H1 (cell line): ENCODE results near the gene GBF1. TPM values are rescaled to one million over a fixed set of nuclear protein-coding genes. Genes with fewer than 3 reads are reported as not detected.

ENCODE experiments used
- CTCF ChIA-PET: fragments of 300-600 bp; sonication (Branson Sonifier 250); formaldehyde crosslinking; loops from one replicate; lab custom pipeline; 2021; ENCODE audit not compliant: partially characterized antibody; lab: Charles Lee
- POLR2A ChIA-PET: fragments of 300-600 bp; sonication (Branson Sonifier 250); formaldehyde crosslinking; loops from one replicate; lab custom pipeline; 2021; ENCODE audit warnings: inconsistent platforms; ENCODE audit not compliant: partially characterized antibody; lab: Charles Lee
- DNase-seq, 2 experiments: peaks; one replicate each; pipeline versions ENCODE4 v3.0.0 to v3.0.0-alpha.2; 2010 to 2022; ENCODE audit warnings: low spot score in 2 of 2, low read depth in 1 of 2, mixed read lengths in 1 of 2
- FAIRE-seq: peaks from 2 replicates; lab custom pipeline; 2011; peaks lifted over from hg19 to GRCh38; lab: Jason Lieb, UNC
- H2AFZ ChIP-seq: 2 replicates; pipeline ENCODE4 v1.8.1; 2012; ENCODE audit warnings: low read length, inconsistent platforms
- H2AK5ac ChIP-seq: 2 replicates; pipeline ENCODE4 v1.6.1; 2013; ENCODE audit warnings: low read depth, low read length
- H2BK120ac ChIP-seq: replicated peaks from 2 replicates; pipeline ENCODE3; 2013; ENCODE audit warnings: low read depth, low read length, inconsistent platforms
- H2BK12ac ChIP-seq: 2 replicates; pipeline ENCODE4 v1.6.1; 2013; ENCODE audit warnings: low read depth, low read length
- H2BK15ac ChIP-seq: 2 replicates; pipeline ENCODE4 v1.6.1; 2013; ENCODE audit warnings: low read length
- H2BK20ac ChIP-seq: 2 replicates; pipeline ENCODE4 v1.6.1; 2013; ENCODE audit warnings: low read length
- H2BK5ac ChIP-seq: 2 replicates; pipeline ENCODE4 v1.6.1; 2013; ENCODE audit warnings: low read depth, low read length
- H3K14ac ChIP-seq: 2 replicates; pipeline ENCODE4 v1.6.1; 2013; ENCODE audit warnings: inconsistent platforms; ENCODE audit not compliant: insufficient read length
- H3K18ac ChIP-seq: 2 replicates; pipeline ENCODE4 v1.6.1; 2013; ENCODE audit warnings: low read length; ENCODE audit errors: extremely low read depth
- H3K23ac ChIP-seq: 2 replicates; pipeline ENCODE4 v1.6.1; 2013; ENCODE audit warnings: inconsistent platforms; ENCODE audit not compliant: insufficient read length
- H3K23me2 ChIP-seq: 2 replicates; pipeline ENCODE4 v1.6.1; 2013; ENCODE audit warnings: low read depth, low read length
- H3K27ac ChIP-seq: 2 replicates; pipeline ENCODE4 v1.6.1; 2011; ENCODE audit warnings: low read depth, low read length, inconsistent platforms
- H3K27me3 ChIP-seq, 4 experiments: replicated peaks in 1 of 4; 1 replicate in 1 of 4; 2 replicates in 3 of 4; pipeline versions ENCODE4 v1.6.1 to v1.8.1; 2011 to 2013; ENCODE audit warnings: low read length in 3 of 4, mild to moderate bottlenecking in 3 of 4, inconsistent platforms in 2 of 4, mixed read lengths in 2 of 4, moderate library complexity in 1 of 4; ENCODE audit not compliant: control insufficient read depth in 3 of 4, insufficient read depth in 3 of 4; ENCODE audit errors: extremely low read depth in 1 of 4
- H3K36me3 ChIP-seq, 4 experiments: 2 replicates each; pipeline versions ENCODE4 v1.6.1 to v1.8.1; 2011 to 2013; ENCODE audit warnings: mild to moderate bottlenecking in 4 of 4, low read length in 3 of 4, moderate library complexity in 2 of 4, control low read depth in 1 of 4, inconsistent platforms in 1 of 4; ENCODE audit not compliant: insufficient read depth in 4 of 4, control insufficient read depth in 2 of 4
- H3K4ac ChIP-seq: replicated peaks from 2 replicates; pipeline ENCODE3; 2013; ENCODE audit warnings: low read length, low read depth, mixed read lengths, inconsistent platforms; ENCODE audit not compliant: insufficient read length
- H3K4me1 ChIP-seq, 4 experiments: replicated peaks in 1 of 4; 1 replicate in 1 of 4; 2 replicates in 3 of 4; pipeline versions ENCODE4 v1.6.1 to v1.8.1; 2011 to 2013; ENCODE audit warnings: low read length in 3 of 4, inconsistent platforms in 2 of 4, mixed read lengths in 1 of 4; ENCODE audit not compliant: insufficient read depth in 4 of 4, control insufficient read depth in 3 of 4
- H3K4me2 ChIP-seq, 2 experiments: 2 replicates each; pipeline versions ENCODE4 v1.6.1 to v1.8.1; 2011 to 2013; ENCODE audit warnings: low read depth in 2 of 2, low read length in 2 of 2, control low read depth in 1 of 2, inconsistent platforms in 1 of 2, mild to moderate bottlenecking in 1 of 2; ENCODE audit not compliant: insufficient read depth in 1 of 2
- H3K4me3 ChIP-seq, 4 experiments: fragments of 200-600, 300-600 bp in 1 of 4; sonication (generic), shearing (Covaris generic), sonication (Bioruptor Twin) in 1 of 4; 2 replicates each; pipeline versions ENCODE4 v1.5.1 to v1.8.1; 2011 to 2016; ENCODE audit warnings: low read length in 4 of 4, low read depth in 3 of 4, control low read depth in 2 of 4, inconsistent platforms in 2 of 4, mild to moderate bottlenecking in 2 of 4, mixed read lengths in 1 of 4, moderate library complexity in 1 of 4; ENCODE audit not compliant: insufficient read depth in 2 of 4; ENCODE audit errors: extremely low read depth in 1 of 4
- H3K56ac ChIP-seq: replicated peaks from 2 replicates; pipeline ENCODE3; 2013; ENCODE audit warnings: low read depth, mild to moderate bottlenecking, mixed read lengths, low read length, inconsistent platforms; ENCODE audit not compliant: insufficient read length
- H3K79me1 ChIP-seq: 2 replicates; pipeline ENCODE4 v1.6.1; 2013; ENCODE audit warnings: low read depth, low read length, control low read depth
- H3K79me2 ChIP-seq, 2 experiments: 2 replicates each; pipeline versions ENCODE4 v1.6.1 to v1.8.1; 2012 to 2013; ENCODE audit warnings: low read length in 2 of 2, mild to moderate bottlenecking in 2 of 2, inconsistent platforms in 1 of 2; ENCODE audit not compliant: insufficient read depth in 2 of 2, control insufficient read depth in 1 of 2
- H3K9ac ChIP-seq, 4 experiments: replicated peaks in 1 of 4; 1 replicate in 1 of 4; 2 replicates in 3 of 4; pipeline versions ENCODE4 v1.6.1 to v1.8.1; 2011 to 2013; ENCODE audit warnings: low read depth in 3 of 4, low read length in 3 of 4, control low read depth in 2 of 4, mild to moderate bottlenecking in 2 of 4, moderate library complexity in 2 of 4, inconsistent platforms in 1 of 4; ENCODE audit errors: extremely low read depth in 1 of 4
- H3K9me3 ChIP-seq, 2 experiments: 2 replicates each; pipeline versions ENCODE4 v1.6.1 to v1.8.1; 2012 to 2013; ENCODE audit warnings: mild to moderate bottlenecking in 2 of 2, moderate library complexity in 2 of 2, control low read depth in 1 of 2, inconsistent platforms in 1 of 2, low read depth in 1 of 2, low read length in 1 of 2, mixed read lengths in 1 of 2; ENCODE audit not compliant: insufficient read depth in 2 of 2
- H4K20me1 ChIP-seq, 2 experiments: replicated peaks in 1 of 2; 2 replicates each; pipeline versions ENCODE3 to v1.8.1; 2011 to 2013; ENCODE audit warnings: inconsistent platforms in 2 of 2, low read length in 2 of 2, mild to moderate bottlenecking in 1 of 2; ENCODE audit not compliant: insufficient read depth in 2 of 2, control insufficient read depth in 1 of 2
- H4K5ac ChIP-seq: 2 replicates; pipeline ENCODE4 v1.6.1; 2013; ENCODE audit warnings: low read length, low read depth, mixed read lengths, inconsistent platforms; ENCODE audit not compliant: insufficient read length
- H4K8ac ChIP-seq: 2 replicates; pipeline ENCODE4 v1.8.0; 2013; ENCODE audit warnings: mild to moderate bottlenecking, moderate library complexity, low read length, inconsistent platforms; ENCODE audit not compliant: insufficient read depth; ENCODE audit errors: extremely low read depth
- H4K91ac ChIP-seq: replicated peaks from 2 replicates; pipeline ENCODE3; 2013; ENCODE audit warnings: low read length, mixed read lengths, inconsistent platforms; ENCODE audit not compliant: insufficient read length
- CBX5 ChIP-seq: fragments of 300-800, 300-1000 bp; sonication (generic); IDR thresholded peaks from 2 replicates; pipeline ENCODE4 v1.7.1; 2016; ENCODE audit warnings: antibody characterized with exemption, low read length, low read depth
- CHD1 ChIP-seq: IDR thresholded peaks from 2 replicates; pipeline ENCODE4 v1.6.1; 2012; ENCODE audit warnings: low read depth, low read length, improper control_type of control experiment
- CHD2 ChIP-seq: IDR thresholded peaks from 2 replicates; pipeline ENCODE4 v1.6.1; 2012; ENCODE audit warnings: low read length, improper control_type of control experiment
- CTCF ChIP-seq, 3 experiments: IDR thresholded peaks; 1 replicate in 2 of 3; 2 replicates in 1 of 3; pipeline versions ENCODE4 v1.5.1 to v1.6.1; 2011; ENCODE audit warnings: low read length in 3 of 3, mild to moderate bottlenecking in 3 of 3, inconsistent platforms in 2 of 3, low read depth in 1 of 3, moderate library complexity in 1 of 3; ENCODE audit not compliant: insufficient read depth in 1 of 3; ENCODE audit errors: control extremely low read depth in 1 of 3
- HDAC2 ChIP-seq, 2 experiments: fragments of 300-600 bp in 1 of 2; sonication (generic) in 1 of 2; IDR thresholded peaks; 2 replicates each; pipeline ENCODE4 v1.6.1; 2011 to 2012; ENCODE audit warnings: low read depth in 2 of 2, low read length in 2 of 2, mild to moderate bottlenecking in 2 of 2, moderate library complexity in 2 of 2, borderline replicate concordance in 1 of 2, inconsistent platforms in 1 of 2
- RNF2 ChIP-seq: fragments of 200-900, 300-1000 bp; sonication (generic); IDR thresholded peaks from 2 replicates; pipeline ENCODE4 v1.7.1; 2016; ENCODE audit warnings: borderline replicate concordance, low read depth, mild to moderate bottlenecking, antibody characterized with exemption, low read length; ENCODE audit not compliant: poor library complexity, severe bottlenecking; ENCODE audit errors: missing control alignments
- TBP ChIP-seq: IDR thresholded peaks from 2 replicates; pipeline ENCODE4 v1.6.1; 2011; ENCODE audit warnings: low read depth, low read length, improper control_type of control experiment
- TEAD4 ChIP-seq: IDR thresholded peaks from 2 replicates; pipeline ENCODE4 v1.6.1; 2012; ENCODE audit warnings: low read depth, low read length, inconsistent platforms, mixed read lengths
- WGBS, 2 experiments: shearing (Covaris generic) in 1 of 2; methylation state at CpG; one replicate each; pipeline versions ENCODE4 v1.1.6 to v1.1.7; 2013 to 2015; ENCODE audit warnings: low lambda C conversion rate in 2 of 2, mixed read lengths in 2 of 2, inconsistent platforms in 1 of 2, low coverage in 1 of 2, missing lambda C conversion rate in 1 of 2; ENCODE audit not compliant: insufficient replicate concordance in 2 of 2, insufficient coverage in 1 of 2, insufficient read length in 1 of 2; ENCODE audit errors: extremely low coverage in 1 of 2, missing lambda C conversion rate in 1 of 2; 5-methylcytosine and 5-hydroxymethylcytosine counted together
- polyA plus RNA-seq, 7 experiments: library from polyadenylated mRNA; depleted of rRNA in 3 of 7; stranded (reverse) in 5 of 7; unstranded in 2 of 7; fragments of >200 nt in 5 of 7; fragments of 200-250 nt in 2 of 7; gene quantifications; 1 replicate in 5 of 7; 2 replicates in 1 of 7; 4 replicates in 1 of 7; pipeline versions ENCODE4 v1.2.1 to v1.2.3, GENCODE V29; 2011 to 2013; ENCODE audit warnings: missing spikeins in 2 of 7, mixed read lengths in 2 of 7
- total RNA-seq: library from RNA; stranded (reverse); fragmentation: NEBNext Ultra II Directional; extraction: Animal tissue kit (Norgen Biotek cat#: 25700); gene quantifications from 2 replicates; pipeline ENCODE4 v1.2.1, GENCODE V29; 2021

GBF1 gene
- total and polyA plus RNA-seq, 2 of the 8 experiments (the other 6 are each of a cell fraction or from before 2014, with no cell fraction given), result 11.0 to 25.5 TPM

- H3K4me2 ChIP-seq, result peak overlapping the region; percentile 98 to 100
- no peak overlapping the region for H2AK5ac ChIP-seq
- H4K8ac ChIP-seq, result no peak overlapping the region
- no peaks in the 10 kb centered on the region for H3K9me3 ChIP-seq
- H3K23ac ChIP-seq, result no peak overlapping the region
- no peak overlapping the region for H2BK5ac ChIP-seq
- no peaks in the 10 kb centered on the region for H3K79me1 ChIP-seq
- no peak overlapping the region for H4K5ac ChIP-seq
- no peak overlapping the region for H3K4ac ChIP-seq
- no peaks in the 10 kb centered on the region for H3K79me2 ChIP-seq
- H3K18ac ChIP-seq, result no peak overlapping the region
- H3K27me3 ChIP-seq, result peaks cover 0 to 22% (median 20%) of the 10 kb centered on the region in 4 experiments; a peak in 6 of 7 replicates
- POLR2A ChIA-PET, result interaction anchor here (1.0 to 5.8 kb wide), 5 partner anchors 12 to 242 kb away, joined by 3 to 33 read pairs (median 7); partner anchors contain the start of genes FBXL15 and NOLC1
- no peak overlapping the region for H2BK12ac ChIP-seq
- H3K27ac ChIP-seq, result no peak overlapping the region
- H3K9ac ChIP-seq, result no peak overlapping the region
- H3K4me1 ChIP-seq, result peaks cover 0 to 17% (median 9%) of the 10 kb centered on the region in 4 experiments; a peak in 6 of 7 replicates
- no peak for FAIRE-seq
- H3K23me2 ChIP-seq, result peaks cover 13% of the 10 kb centered on the region
- no peak overlapping the region for H2BK15ac ChIP-seq
- H2BK120ac ChIP-seq, result no peak overlapping the region
- CTCF ChIA-PET, result interaction anchor here (0.6 to 16.4 kb wide), 27 partner anchors 11 to 233 kb away, joined by 3 to 357 read pairs (median 5); partner anchors contain the start of genes C10orf95, ELOVL3, FBXL15 and PSD
- no peak overlapping the region for H4K91ac ChIP-seq
- H3K14ac ChIP-seq, result no peak overlapping the region
- peak overlapping the region; percentile 29 to 69 (median 55) for H3K4me3 ChIP-seq
- peaks cover 3 to 12% of the 10 kb centered on the region in 2 experiments for H4K20me1 ChIP-seq
- DNase-seq, result peak in 1 of 2 experiments; percentile 53
- WGBS, 2 experiments, result 50% methylated on average over 29 of the region's 30 CpGs; no CpG with 5 or more reads in 1 of the 2 experiments
- no peak overlapping the region for H2AFZ ChIP-seq
- H3K36me3 ChIP-seq, result peaks cover 0 to 4% (median 2%) of the 10 kb centered on the region in 4 experiments; a peak in 4 of 8 replicates
- H3K56ac ChIP-seq, result no peak overlapping the region
- no peak overlapping the region for H2BK20ac ChIP-seq
- TF ChIP-seq RNF2 (no peak), CBX5 (no peak), CTCF (IDR thresholded peaks at IDR 0.05; ENCODE audit: control extremely low read depth in 1 of 3, insufficient read depth in 1 of 3, low read depth in 1 of 3, low read length in 3 of 3) (peak in 1 of 3 experiments; percentile 70; a peak in 1 of 4 replicates), TEAD4 (0 out of 2 replicates have a peak, but pooled peaks have one; percentile 9), CHD2 (0 out of 2 replicates have a peak, but pooled peaks have one; percentile 12), HDAC2 (IDR thresholded peaks at IDR 0.05; ENCODE audit: borderline replicate concordance in 1 of 2, low read depth in 2 of 2, low read length in 2 of 2) (no peak), TBP (peak; percentile 18; the same call in 1 of the 2 replicates), CHD1 (no peak)
These were observed 148.2 kb downstream of the GBF1 start for GRCh38 chr10:102393411-102394078.
